Tibial artery (tissue), 4 donors: ENCODE data around the gene ZFHX2.
A peak's percentile ranks its signal among the peaks of the same experiment; 100 is the strongest.

Experiments used
- DNase-seq, 2 donors: peaks; one replicate each; pipeline ENCODE4 v3.0.0-alpha.2; 2019
- H3K27ac ChIP-seq, 2 donors: fragments of 200-600 bp; sonication (generic) in 1 of 2; 1 replicate in 1 of 2; 2 replicates in 1 of 2; pipeline ENCODE4 v1.5.1; 2018 to 2019; ENCODE audit warnings: mild to moderate bottlenecking in 1 of 2
- H3K27me3 ChIP-seq, 2 donors: fragments of 200-600 bp; sonication (generic) in 1 of 2; one replicate each; pipeline versions ENCODE4 v1.5.1 to v1.6.0; 2016 to 2019
- H3K36me3 ChIP-seq, 3 donors: fragments of 200-600 bp; sonication (generic) in 2 of 3; one replicate each; pipeline ENCODE4 v1.5.1; 2016 to 2019; ENCODE audit warnings: mild to moderate bottlenecking in 2 of 3
- H3K4me1 ChIP-seq, 4 donors: fragments of 200-600 bp; sonication (generic) in 2 of 4; 1 replicate in 3 of 4; 2 replicates in 1 of 4; pipeline ENCODE4 v1.5.1; 2016 to 2019
- H3K4me3 ChIP-seq, 2 donors: fragments of 200-600 bp; sonication (generic) in 1 of 2; 1 replicate in 1 of 2; 2 replicates in 1 of 2; pipeline ENCODE4 v1.5.1; 2018 to 2019; ENCODE audit warnings: mild to moderate bottlenecking in 2 of 2
- H3K9me3 ChIP-seq, 3 donors: fragments of 200-600 bp; sonication (generic) in 1 of 3; one replicate each; pipeline ENCODE4 v1.5.1; 2016 to 2019
- intact Hi-C: fragments of 100-400 bp; cut with DNase I; formaldehyde crosslinking; loops from one replicate; pipeline ENCODE4 v1.15.0; 2023; ENCODE audit warnings: low total_unique reads
- TF ChIP-seq, protein P1 (sequence below), 2 experiments: fragments of 200-600 bp in 1 of 2; fragments of 450-650 bp in 1 of 2; IDR thresholded peaks; one replicate each; pipeline ENCODE4 v1.5.1; 2017 to 2019; ENCODE audit warnings: antibody characterized with exemption in 2 of 2, mild to moderate bottlenecking in 1 of 2, moderate library complexity in 1 of 2

ZFHX2 gene

DNA sequence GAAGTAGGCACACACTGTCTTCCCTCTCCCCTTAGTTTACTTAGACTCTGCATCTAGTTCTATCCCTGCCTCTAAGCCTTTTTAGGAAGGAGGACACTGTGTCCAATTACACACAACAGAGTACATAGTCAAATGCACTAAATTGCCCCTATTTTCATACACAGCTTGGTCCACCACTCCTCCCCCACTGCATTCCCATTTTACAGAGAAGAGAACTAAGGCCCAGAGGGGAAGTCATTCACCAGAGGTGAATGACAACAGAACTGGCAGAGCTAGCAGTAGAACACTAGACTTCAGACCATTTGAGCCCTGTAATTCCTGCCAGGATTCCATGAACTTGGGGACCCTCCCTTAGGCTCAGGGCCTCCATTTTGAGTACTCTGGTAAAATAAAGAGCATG lies 28.2 kb upstream of the ZFHX2 start:
- Histone ChIP-seq H3K4me1 (peaks cover 0 to 24% (median 16%) of the 10 kb centered on the region in 4 donors), H3K9me3 (no peaks in the 10 kb centered on the region), H3K27ac (no peak overlapping the region), H3K27me3 (peaks cover 8 to 71% of the 10 kb centered on the region in 2 donors), H3K4me3 (no peak overlapping the region), H3K36me3 (no peaks in the 10 kb centered on the region)
- DNase-seq, result no peak
- TF ChIP-seq, protein P1, sequence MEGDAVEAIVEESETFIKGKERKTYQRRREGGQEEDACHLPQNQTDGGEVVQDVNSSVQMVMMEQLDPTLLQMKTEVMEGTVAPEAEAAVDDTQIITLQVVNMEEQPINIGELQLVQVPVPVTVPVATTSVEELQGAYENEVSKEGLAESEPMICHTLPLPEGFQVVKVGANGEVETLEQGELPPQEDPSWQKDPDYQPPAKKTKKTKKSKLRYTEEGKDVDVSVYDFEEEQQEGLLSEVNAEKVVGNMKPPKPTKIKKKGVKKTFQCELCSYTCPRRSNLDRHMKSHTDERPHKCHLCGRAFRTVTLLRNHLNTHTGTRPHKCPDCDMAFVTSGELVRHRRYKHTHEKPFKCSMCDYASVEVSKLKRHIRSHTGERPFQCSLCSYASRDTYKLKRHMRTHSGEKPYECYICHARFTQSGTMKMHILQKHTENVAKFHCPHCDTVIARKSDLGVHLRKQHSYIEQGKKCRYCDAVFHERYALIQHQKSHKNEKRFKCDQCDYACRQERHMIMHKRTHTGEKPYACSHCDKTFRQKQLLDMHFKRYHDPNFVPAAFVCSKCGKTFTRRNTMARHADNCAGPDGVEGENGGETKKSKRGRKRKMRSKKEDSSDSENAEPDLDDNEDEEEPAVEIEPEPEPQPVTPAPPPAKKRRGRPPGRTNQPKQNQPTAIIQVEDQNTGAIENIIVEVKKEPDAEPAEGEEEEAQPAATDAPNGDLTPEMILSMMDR (IDR thresholded peaks at IDR 0.05), result no peak
- intact Hi-C loops, result no loop called here

DNA sequence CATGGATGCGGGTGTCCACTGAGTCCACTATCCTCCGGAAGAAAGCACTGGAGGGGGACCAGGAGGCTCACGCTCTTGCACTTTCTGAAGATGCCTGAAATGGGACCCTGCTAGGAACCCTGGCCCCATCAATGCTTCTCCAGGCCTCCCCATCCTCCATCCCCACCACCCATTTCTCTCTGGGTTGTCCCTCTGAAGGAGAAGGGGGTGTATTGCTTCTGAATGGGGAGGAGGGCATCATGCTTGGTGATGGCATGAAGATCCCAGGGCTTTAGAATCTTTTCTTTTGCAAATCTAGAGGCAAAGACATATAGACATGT lies 27.7 kb upstream of the ZFHX2 start:
- H3K36me3 ChIP-seq, result no peaks in the 10 kb centered on the region
- H3K4me3 ChIP-seq, result no peak overlapping the region
- TF ChIP-seq, protein P1 (IDR thresholded peaks at IDR 0.05), result no peak
- no peaks in the 10 kb centered on the region for H3K9me3 ChIP-seq
- H3K4me1 ChIP-seq, result peaks cover 0 to 24% (median 16%) of the 10 kb centered on the region in 4 donors
- H3K27ac ChIP-seq, result no peak overlapping the region
- no peak for DNase-seq
- intact Hi-C loops, result no loop called here
- peaks cover 8 to 76% of the 10 kb centered on the region in 2 donors for H3K27me3 ChIP-seq

- TF ChIP-seq, protein P1 (IDR thresholded peaks at IDR 0.05), result no peak
- Histone ChIP-seq H3K36me3 (no peaks in the 10 kb centered on the region), H3K4me1 (peaks cover 0 to 24% (median 16%) of the 10 kb centered on the region in 4 donors), H3K27ac (no peak within 1 kb of the TSS), H3K9me3 (no peaks in the 10 kb centered on the region), H3K4me3 (no peak within 1 kb of the TSS), H3K27me3 (peaks cover 8 to 79% of the 10 kb centered on the region in 2 donors)
- DNase-seq, result no peak
- intact Hi-C loops, result no loop called here
Observed at GRCh38 chr14:23578560-23579310, 27.2 kb upstream of the ZFHX2 start, which contains the start of gene JPH4. Gene JPH4, minus strand, starts transcription at chr14:23578790. Its CDS starts 1,337 bp downstream, at chr14:23577453.

DNA sequence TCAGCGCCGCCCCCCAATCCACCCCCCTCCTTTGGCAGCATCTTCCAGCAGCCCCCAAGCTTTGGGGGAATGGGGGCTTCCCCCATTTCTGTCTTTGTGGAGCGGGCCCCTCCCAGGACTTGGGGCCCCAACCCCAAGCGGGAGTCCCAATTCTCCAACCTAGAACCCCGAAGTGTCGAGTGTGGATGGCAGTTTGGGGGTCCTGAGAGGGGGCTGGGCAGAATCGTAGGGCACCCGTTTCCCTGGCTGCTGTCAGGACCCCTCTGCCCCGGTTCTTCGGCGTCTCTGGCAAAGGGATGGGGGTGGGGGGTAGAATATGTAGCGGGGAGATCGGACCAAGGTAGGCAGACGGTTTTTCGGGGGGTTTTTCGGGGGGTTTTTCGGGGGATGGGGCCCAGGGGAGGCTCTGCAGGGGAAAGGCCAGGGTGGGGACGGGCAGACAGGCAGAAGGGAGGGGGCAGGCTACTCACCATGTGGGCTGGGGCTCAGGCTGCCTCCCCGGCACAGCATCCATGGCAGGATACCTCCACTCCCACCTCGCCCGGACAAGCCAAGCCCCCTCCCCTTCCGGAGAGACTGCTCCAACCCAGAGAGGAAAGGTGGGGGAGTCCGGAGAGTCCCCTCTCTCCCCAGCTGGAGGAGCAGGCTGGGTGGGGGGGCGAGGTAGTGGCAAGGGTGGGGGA lies 26.3 kb upstream of the ZFHX2 start:
- Histone ChIP-seq H3K27ac (no peak overlapping the region), H3K9me3 (no peaks in the 10 kb centered on the region), H3K4me1 (peaks cover 0 to 24% (median 16%) of the 10 kb centered on the region in 4 donors), H3K36me3 (no peaks in the 10 kb centered on the region), H3K4me3 (peak overlapping the region in 1 of 2 donors; percentile 40), H3K27me3 (peaks cover 8 to 83% of the 10 kb centered on the region in 2 donors)
- intact Hi-C loops, result no loop called here
- DNase-seq, result no peak
- TF ChIP-seq, protein P1 (IDR thresholded peaks at IDR 0.05), result no peak

DNA sequence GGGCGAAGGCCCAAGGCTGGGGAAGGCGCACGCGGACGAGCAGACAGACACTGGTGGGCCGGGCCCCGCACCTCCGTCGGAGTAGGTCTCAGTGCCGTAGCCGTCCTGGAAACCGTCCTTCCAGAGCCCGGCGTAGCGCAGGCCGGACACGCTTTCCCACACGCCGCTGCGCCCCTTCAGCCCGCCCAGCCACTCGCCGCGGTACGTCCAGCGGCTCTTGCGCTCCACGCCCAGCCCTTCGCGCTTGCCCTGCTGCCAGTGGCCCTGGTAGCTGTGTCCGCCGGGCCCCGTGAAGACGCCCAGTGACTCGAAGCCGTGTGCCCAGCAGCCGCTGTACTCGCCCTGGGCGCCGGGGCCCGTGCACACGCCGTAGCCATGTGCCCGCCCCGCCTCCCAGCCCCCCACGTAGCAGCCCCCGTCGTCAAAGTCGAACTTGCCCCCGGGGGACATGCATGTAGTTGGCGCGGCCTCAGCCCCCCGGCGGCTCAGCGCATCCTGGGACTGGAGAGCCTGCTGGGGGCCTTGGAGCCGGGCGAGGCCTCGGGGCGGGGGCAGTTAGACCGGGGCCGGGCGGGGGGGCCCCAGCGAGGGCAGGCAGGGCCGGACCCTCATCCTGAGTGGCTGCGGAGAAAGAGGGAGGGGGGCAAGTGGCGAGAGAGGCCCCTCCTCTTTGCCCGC lies 25.6 kb upstream of the ZFHX2 start:
- Histone ChIP-seq H3K4me1 (peaks cover 0 to 24% (median 16%) of the 10 kb centered on the region in 4 donors), H3K9me3 (no peaks in the 10 kb centered on the region), H3K27me3 (peaks cover 8 to 82% of the 10 kb centered on the region in 2 donors), H3K36me3 (no peaks in the 10 kb centered on the region), H3K4me3 (peak overlapping the region in 1 of 2 donors; percentile 40), H3K27ac (no peak overlapping the region)
- no peak for DNase-seq
- TF ChIP-seq, protein P1 (IDR thresholded peaks at IDR 0.05), result no peak
- intact Hi-C loops, result no loop called here
